C4-2B (cell line): Measurements from ENCODE around the gene HLA-DMA.

Experiments used
- ZFX ChIP-seq: fragments of 450-650 bp; IDR thresholded peaks from 2 replicates; pipeline ENCODE4 v1.6.1; 2017
- TF ChIP-seq, protein P1 (sequence below): fragments of 450-650 bp; conservative IDR thresholded peaks from 2 replicates; pipeline ENCODE4 v1.5.1; 2017; ENCODE audit warnings: mild to moderate bottlenecking

DNA sequence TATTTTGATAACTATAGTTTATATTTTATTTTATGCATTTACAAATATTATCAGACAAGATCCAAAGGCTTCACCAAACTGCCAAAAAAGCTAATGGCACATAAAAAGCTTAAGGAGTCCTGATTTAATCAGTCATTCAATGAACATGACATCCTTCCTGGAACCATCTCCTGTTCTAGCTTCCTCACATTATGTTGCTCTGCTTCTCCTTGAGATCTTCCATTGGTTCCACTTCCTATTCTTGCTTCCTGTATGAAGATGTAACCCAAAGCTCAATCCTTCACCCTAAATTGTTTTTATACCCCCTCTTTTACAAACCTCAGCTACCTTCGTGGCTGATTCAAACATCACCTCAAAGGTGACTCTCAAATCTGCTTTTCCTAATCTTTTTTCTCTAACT lies 11.0 kb upstream of the HLA-DMA start:
- TF ChIP-seq, protein P1, sequence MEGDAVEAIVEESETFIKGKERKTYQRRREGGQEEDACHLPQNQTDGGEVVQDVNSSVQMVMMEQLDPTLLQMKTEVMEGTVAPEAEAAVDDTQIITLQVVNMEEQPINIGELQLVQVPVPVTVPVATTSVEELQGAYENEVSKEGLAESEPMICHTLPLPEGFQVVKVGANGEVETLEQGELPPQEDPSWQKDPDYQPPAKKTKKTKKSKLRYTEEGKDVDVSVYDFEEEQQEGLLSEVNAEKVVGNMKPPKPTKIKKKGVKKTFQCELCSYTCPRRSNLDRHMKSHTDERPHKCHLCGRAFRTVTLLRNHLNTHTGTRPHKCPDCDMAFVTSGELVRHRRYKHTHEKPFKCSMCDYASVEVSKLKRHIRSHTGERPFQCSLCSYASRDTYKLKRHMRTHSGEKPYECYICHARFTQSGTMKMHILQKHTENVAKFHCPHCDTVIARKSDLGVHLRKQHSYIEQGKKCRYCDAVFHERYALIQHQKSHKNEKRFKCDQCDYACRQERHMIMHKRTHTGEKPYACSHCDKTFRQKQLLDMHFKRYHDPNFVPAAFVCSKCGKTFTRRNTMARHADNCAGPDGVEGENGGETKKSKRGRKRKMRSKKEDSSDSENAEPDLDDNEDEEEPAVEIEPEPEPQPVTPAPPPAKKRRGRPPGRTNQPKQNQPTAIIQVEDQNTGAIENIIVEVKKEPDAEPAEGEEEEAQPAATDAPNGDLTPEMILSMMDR: no peak
- TF ChIP-seq ZFX: no peak
